Cerebellar nuclear complex (tissue), 1 donor: ENCODE results near the gene ARL14EPL.

Experiments used
- DNase-seq, 2 experiments: peaks; one replicate each; lab custom pipeline; 2025; lab: John Stamatoyannopoulos, UW

ARL14EPL gene

DNA sequence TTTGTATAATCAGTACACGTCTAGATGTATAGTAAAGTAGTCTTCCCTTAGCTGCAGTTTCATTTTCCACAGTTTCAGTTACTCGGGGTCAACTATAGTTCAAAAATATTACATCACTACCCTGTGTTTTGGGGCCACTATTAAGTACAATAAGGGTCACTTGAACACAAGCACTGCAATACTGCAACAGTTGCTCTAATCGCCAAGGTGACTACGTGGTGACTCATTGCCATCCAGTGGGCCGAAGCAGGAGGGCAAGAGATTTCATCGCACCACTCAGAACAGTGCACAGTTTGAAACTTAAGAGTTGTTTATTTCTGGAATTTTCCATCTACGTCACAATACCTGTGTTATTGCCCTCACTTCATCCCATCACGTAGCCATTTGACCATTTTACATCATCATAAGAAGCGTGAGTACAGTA, at the start of gene ARL14EPL:
Gene ARL14EPL (plus strand): TSS at position 379 of the 424 bp plus-strand sequence. CDS start 18,994 bp downstream, outside the sequence.
- no peak for DNase-seq

DNA sequence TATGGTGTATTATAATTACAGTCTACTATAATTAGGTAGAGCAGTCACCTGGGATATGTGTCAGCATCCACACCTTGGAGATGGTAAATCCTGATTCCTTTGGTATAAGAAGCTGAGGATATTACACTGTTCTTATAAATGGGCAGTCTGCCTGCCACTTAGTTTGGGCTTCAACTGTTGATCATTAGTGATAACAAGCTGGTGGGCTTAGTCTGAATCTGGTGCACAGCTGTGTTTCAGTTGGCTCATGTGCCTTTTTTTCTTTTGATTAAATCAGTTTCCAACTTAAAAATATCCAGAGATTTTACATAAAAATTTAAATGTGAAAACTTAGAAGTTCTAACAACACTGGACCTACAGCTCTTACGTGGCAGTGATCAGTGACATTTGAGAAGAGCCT, 48.8 kb upstream of the ARL14EPL start:
- DNase-seq, result no peak

DNA sequence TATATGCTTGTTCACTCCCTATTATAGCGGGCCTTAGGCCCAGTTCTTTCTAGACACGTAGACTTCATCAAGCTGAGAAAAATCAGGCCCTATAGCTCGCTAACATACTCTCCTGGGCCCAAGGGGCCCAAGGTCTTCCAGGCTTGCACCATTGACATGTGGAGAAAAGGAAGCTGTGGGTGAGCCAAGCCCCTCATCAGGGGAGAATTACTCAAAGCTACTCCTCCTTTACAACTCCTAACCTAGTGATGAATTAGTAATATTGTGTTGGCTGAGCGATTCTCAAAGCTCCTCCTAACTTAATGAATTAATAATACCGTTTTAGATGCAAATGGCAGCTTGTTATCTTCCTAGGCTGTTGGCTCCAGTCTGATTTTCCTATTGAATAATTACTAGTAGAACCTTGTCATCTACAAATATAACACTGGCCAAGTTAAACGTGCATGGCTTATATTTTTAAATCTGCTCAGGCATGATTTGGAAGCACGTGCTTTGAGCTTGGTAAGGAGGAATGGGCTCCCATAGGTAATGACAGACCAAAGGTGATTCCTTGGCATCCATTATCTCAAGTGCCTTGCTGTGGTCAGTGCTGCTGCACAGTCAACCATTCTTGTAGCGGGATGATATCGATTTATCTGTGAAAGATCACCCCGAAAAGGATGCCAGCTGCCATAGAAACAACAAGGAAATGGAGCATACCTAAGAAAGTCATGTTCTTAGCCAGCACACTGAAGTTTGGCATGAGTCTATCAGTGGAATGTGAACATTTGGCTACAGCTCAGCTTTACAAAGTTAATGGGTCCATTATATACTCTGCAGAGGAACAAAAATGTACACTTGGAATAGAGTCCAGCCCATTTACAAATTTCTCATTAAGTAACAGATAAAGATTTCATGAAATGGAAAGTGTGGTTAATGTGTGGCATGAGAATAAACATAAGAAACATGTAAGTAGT, 46.2 kb upstream of the ARL14EPL start:
- DNase-seq, result no peak

DNA sequence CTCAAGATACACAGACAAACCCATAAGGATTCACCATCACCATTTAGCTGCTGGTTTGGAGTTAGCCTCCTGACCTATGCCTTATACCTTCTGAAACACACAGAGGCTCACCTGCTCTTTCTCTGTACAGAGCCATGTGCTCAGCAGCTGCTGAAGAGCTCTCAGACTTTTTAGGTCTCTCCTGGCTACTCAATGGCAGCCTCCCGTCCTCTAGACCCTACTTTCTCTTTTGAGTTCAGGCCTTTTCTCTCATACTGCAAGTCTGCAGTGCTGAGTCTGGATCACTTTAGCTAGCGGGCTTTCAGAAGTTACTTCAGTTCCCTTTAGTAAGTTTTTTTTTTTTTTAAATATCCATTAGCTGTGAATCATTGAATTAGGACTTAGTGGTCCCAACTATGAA, 44.3 kb upstream of the ARL14EPL start:
- no peak for DNase-seq

DNA sequence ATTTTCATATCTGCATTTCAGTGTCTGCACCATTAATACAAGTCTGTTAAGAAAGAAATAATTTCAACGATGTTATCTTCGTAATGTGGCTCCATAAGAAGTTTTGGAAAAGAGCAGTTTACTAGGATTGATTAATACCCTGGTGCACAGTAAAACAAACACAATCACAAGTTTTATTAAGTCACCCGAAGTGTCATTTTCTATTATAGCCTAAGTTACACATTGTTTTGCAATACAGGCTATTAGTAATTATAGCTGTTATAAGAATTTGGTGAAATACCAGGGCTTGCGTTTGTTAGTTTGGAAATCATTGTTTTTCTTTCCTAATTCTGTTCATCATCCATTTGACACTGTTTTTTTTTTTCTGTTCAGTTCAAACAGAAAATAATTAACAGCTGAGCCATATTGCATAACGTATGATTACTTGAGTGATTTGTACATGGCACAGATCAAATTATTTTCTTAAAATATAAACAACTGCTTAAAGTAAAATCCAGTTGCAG, 39.4 kb upstream of the ARL14EPL start:
- no peak for DNase-seq

DNA sequence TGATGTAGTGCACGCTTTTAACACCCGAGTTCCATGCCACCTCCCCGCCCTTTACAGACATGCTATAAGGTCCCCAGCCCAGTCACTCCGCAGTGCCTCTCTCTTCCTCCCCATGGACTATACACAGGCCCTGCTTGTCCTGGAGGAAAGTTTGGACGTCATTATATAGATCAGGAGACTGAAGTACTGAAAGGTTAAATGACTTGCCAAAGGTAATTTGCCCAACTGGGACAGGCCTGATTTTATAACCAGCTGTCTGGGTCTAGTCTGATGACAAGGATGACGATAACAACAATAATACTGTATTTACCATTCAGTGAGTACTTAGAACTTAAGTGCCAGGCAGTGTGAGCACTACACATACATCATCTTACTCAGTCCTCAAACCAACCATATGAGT, 36.9 kb upstream of the ARL14EPL start:
- no peak for DNase-seq

DNA sequence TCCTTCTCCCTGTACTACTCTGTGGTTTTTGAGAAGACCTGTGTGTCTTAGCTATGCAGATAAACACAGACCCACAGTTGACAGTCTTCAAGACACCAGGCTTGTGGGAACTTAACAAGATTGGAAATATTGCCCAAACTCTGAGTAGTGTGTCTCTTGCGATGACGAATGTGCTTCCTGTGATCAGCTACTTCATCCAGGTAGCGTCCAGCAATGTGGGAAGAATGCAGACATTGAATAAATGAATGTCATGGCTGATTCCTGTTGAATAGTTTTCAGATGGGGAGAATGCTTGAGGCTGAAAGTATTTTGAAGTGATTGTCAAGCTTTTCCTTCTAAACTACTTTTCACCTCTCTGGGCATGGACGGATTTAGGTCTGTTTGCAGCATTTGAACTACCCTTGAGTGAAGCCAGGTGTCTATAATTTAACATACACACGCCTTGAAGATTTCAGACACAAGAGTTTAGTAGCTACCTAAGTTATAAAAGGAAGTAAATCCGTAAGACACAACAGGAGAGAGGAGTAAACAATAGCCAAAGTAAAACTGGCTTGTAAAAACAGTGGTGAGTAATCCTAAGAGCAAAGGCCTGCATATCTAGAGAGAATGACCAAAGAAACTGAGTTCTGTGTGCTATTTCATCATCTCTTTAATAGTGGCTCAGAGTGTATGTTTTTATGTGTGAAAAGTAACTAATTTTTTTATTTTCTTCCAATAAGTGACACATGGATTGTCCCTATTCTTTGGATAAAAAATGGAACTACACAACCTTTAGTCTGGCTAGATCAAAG, 30.0 kb upstream of the ARL14EPL start:
- no peak for DNase-seq

DNA sequence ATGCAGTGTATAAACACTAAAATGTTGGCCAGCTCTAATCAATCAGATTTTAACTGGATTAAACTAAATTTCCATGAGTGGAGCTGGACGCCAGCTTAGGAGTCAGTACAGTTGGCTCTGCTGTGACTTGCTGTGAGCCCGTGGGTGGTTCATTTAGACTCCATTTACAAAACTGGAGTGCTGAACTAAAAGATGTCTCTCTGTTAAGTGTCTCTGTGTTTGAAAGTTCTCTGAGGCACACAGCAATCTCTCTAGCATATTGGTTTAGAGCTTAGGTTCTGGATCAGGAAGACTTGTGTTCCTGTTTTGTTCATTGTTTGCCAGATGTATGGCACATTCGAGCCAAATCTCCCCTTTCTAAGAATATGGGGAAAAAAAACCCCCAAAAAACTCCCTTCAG, 28.0 kb upstream of the ARL14EPL start:
- DNase-seq, result no peak

DNA sequence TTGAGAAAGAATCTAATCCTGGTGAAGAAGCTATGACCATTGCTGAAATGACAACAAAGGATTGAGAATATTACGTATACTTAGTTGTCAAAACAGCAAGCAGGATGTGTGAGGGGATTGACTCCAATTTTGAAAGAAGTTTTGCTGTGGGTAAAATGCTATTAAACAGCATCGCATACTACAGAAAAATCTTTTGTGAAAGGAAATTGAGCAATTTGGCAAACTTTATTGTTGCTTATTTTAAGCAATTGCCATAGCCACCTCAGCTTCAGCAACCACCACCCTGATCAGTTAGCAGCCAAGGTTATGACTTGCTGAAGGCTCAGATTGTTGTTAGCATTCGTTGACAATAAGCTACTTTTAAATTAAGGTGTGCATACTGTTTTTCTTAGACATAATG, 22.5 kb upstream of the ARL14EPL start:
- no peak for DNase-seq

DNA sequence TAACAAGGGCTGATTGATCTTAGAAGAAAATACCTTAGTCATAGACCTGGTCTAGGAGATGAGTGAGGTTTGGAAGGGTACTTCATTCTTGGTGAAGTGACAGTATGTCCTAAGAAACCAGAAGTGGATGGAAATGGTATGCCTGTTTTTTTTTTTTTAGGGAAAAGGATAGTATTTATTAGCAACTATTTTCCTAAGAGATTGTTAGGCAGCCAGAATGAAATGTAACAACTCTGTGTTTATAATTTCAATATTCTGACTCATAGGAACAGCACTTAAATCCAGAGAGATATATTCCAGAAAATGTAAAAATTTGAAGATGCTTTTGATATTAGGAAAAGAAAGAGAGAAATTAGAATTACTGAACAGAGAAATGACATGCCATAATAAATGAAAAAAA, 21.2 kb upstream of the ARL14EPL start:
- no peak for DNase-seq

DNA sequence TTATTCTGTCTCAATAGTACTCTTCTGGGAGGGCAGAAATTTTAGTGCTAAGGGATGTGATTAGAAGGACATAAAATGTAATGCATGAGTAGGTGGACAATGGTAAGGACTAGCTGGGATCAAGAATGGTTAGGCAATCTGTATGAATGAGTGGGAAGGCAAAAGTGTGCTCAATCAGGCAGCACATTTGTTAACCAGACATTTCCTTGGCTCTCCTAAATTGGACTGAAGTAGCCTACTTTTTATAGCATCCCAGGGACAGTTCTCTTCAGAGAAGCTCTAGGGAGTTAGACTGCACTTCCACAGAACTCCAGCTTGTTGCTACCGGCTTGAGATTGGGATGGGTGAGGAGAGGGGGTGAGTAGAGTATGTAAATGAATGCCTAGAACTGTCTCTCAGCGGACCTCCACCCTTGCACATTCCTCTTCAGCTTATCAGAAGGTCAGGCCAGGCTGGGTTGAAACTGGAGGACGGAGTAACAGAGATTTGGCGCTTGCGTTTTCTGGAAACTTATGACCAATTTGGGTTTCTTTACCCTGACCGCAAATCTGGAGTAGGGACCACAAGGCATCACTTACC, 19.0 kb upstream of the ARL14EPL start:
- DNase-seq, result no peak

DNA sequence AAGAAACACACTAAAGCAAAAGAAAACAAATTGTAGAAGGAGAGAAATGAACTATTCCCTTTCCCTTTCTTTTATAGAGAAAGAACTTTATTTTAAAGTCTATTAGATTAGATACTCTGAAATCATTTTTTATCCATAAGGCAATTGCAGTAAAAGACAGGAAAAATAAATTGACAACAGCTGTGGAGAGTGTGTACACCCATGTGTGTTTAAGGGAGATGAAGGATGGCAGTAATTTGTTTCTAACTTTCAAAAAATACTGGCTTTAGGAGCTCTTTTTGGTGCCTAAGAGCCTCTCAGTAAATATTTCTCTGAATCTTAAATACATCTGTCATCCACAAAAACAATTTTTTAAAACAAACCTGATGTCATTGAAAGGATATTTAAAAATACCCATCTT, 18.3 kb upstream of the ARL14EPL start:
- no peak for DNase-seq

DNA sequence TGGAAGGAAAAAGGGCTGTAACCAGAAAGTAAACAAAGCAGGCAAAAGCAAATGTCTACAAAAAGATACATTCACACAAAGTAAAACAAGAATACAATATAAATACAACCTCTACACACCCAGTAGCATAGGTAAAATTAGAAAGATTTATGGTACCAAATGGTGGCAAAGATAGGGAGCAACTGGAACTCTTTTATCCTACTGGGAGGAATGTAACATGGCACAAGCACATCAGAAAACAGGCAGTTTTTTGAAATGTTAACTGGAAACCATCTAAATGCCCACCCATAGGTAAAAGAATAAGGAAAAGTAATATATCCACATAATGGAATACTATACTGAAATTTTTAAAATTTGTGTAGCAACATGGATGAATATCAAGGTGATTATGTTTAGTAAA, 8.7 kb upstream of the ARL14EPL start:
- DNase-seq, result no peak

DNA sequence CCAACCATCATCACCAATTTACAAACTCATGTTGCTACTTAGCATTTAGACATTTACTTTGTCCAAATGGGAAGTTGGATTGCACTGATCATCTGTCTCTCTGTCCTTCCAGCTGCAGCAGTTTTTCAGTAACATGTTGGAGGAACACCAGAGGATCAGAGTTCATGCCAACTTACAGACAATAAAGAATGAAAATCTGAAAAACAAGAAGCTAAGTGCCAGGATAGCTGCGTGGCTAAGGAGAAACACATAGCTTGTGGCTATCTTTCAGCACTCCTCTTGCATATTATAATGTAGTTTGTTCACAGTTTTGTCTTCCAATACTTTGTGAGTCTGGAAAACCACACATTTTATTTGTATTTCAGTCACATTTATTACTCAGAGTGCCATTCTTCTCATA, 6.4 kb upstream of the ARL14EPL start:
- no peak for DNase-seq

DNA sequence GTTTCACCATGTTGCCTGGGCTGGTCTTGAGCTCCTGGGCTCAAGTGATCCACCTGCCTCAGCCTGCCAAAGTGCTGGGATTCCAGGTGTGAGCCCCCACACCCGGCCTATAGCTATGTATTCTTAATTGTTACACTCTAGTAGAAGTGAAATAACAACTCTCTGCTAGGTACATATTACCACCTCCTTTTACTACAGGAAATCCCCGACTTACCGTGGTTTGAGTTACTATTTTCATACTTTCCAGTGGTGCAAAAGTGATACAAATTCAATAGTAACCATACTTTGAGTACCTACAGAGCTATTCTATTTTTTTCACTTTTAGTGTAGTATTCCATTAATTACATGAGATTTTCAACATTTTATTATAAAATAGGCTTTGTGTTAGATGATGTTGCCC, 719 bp downstream of the ARL14EPL start:
- DNase-seq, result no peak

DNA sequence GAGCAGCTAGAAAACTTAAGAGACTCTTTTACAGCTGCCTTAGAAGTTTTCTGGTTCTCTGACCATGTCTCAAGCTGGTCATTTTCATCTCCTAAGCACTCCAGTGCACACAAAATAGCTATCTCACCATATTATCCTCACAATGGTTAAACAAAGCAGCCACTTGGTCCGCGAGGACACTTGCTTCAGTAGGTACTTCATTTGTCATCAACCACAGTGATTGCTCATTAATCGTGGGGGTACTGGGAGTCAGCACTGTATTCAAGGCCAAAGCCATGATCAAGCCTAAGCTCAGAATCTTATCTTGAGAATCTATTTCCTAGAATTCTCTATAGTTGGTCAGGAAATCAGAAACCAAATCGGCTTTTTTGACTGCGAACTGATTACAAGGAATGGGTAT, 2.9 kb downstream of the ARL14EPL start:
- DNase-seq, result no peak

DNA sequence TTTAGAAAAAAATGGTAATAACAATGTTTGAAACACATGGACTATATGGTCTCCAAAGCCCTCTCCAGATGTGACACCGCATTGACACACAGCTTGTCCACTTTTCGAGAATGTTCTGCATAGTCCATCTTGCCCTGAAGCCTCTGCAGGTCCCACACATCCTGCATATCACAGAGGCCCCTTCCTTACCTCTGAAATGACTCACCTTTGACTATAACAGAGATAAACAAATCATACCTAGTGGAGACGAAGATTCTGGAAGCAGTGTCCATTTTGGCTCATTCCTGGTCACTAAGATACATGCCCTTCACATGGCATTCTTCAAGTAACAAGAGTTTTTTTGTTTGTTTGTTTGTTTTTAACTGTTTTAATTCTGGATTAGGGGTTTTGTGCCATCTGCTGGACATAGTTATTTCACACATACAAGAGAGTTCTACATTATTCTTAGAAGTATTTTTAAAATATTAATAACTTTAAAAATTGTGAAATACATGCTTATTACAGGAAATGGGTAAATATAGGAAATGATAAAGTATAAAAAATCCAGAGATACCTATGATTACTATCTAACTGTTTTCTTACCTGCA, 5.1 kb downstream of the ARL14EPL start:
- no peak for DNase-seq

DNA sequence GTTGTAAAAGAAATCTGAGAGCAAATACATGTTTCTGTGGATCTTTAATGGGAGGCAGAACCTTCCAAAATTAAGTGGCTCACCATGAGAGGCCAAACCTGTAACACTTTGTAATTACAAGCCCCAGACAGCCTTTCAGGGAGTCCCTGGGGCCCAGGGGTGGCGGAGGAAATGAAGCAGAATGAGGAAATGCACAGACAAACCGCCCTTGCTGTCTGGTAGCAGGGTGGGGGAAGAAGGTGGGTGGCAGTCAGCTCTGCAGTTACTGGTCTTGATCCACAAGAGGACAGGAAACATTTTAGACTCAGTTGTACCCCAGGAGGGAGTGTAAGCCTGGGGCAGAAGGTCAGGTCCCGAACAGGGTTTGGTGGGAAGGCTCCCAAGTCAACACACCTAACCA, 6.5 kb downstream of the ARL14EPL start:
- DNase-seq, result no peak

DNA sequence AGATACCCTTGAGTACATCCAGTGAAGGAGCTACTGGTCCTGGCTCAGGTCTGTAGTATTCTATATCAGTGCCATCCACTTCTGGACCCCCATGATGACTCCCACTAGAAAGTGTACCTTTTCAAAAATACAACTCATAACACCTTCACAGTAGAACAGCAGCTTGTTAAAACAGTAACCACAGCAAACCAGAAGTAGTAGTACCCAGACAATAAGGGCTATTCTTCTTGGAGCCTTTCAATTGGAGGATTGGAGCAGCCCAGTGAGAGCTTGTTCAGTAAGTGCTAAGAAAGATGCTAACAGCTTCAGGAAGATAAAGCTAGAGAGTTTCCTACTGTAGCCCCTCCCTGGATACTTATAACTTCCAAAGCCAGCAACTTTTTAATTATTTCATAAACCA, 10.1 kb downstream of the ARL14EPL start:
- no peak for DNase-seq

DNA sequence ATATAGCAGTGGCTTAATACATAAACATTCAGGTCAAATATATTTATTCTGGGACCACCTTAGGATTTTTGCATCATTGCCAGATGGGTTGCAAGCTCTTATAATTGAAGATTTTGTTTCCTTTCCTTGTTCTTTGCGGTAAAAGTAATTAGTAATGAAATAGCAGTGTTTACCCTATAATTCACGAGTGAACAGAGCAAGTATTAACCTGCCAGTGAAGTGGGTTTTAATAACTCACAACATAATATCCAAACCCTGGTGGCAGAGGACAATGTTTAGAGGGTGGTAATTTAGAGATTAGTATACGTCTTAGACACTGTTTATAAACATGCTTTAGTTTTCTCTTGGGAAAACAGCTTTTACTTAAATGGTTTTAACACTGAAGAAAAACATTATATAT, 11.8 kb downstream of the ARL14EPL start:
- DNase-seq, result no peak

DNA sequence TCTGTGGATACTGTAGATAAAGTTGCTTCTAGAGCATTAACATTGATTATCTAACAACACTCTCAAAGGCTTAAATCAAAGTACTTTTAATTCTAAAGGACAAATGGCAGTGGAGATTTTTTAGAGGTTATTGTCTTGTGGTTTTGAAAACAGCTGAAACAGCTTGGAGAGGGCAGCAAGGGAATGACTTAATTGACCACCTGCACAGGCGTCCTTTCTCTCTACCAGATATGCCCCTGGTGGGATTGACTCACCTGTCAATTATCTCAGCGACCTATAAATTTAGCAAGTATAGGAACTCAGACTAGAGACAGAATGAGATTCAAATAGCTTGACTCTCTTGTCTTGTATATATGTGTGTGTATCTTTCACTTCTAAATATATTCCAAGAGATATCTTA, 13.5 kb downstream of the ARL14EPL start:
- no peak for DNase-seq

DNA sequence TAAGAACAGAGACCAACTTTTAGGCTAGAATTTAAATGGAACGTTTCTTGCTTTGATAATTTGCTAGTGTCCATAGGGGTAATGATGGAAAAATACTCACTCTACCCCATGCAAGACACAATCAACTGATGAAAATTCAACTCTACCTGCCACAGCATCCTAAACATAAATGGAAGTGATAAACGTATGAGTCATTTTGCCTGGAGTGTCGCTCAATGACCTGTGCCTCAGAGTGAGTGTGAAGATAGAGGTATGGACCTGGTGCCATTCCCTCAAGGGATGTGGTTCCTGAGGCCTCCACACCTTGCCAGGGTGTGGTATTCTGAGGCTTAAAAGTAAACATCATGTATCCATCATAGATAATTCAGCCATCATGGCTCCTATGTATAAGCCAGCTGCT, 14.0 kb downstream of the ARL14EPL start:
- no peak for DNase-seq
